Caco-2 (cell line): ENCODE results near the gene SLC17A7. TPM values are rescaled to one million over a fixed set of nuclear protein-coding genes. Genes with fewer than 3 reads are reported as not detected.

ENCODE experiments used
- BruUV-seq: library from RNA; stranded (reverse); fragments of 400-500 nt; replicated peaks from 2 replicates; lab custom pipeline; 2021; lab: Mats Ljungman, UMichigan
- CTCF ChIA-PET: fragments of 300-600 bp; sonication (Branson Sonifier 250); formaldehyde crosslinking; loops from one replicate; lab custom pipeline; 2022; ENCODE audit warnings: antibody characterized with exemption; lab: Charles Lee
- POLR2A ChIA-PET: fragments of 300-600 bp; sonication (Branson Sonifier 250); formaldehyde crosslinking; loops from one replicate; lab custom pipeline; 2022; ENCODE audit warnings: antibody characterized with exemption; lab: Charles Lee
- DNase-seq, 2 experiments: peaks; one replicate each; pipeline versions ENCODE4 v3.0.0 to v3.0.0-alpha.2; 2020 to 2022
- H3K27me3 ChIP-seq: replicated peaks from 2 replicates; pipeline ENCODE4 v1.6.0; 2011; ENCODE audit warnings: low read length; ENCODE audit not compliant: control insufficient read depth, insufficient read depth
- H3K36me3 ChIP-seq: 2 replicates; pipeline ENCODE4 v1.5.1; 2011; ENCODE audit warnings: low read length; ENCODE audit not compliant: control insufficient read depth, insufficient read depth
- H3K4me1 ChIP-seq: fragments of 250-450 bp; sonication (Bioruptor Pico); 2 replicates; pipeline ENCODE4 v1.5.1; 2020; ENCODE audit warnings: mild to moderate bottlenecking
- H3K4me3 ChIP-seq: 2 replicates; pipeline ENCODE4 v1.5.1; 2011; ENCODE audit warnings: low read depth, mild to moderate bottlenecking, control low read depth, low read length
- H3K9me3 ChIP-seq: fragments of 250-450 bp; sonication (Bioruptor Pico); 2 replicates; pipeline ENCODE4 v1.5.1; 2020; ENCODE audit warnings: mild to moderate bottlenecking, moderate library complexity
- H3K27ac Mint-ChIP-seq: one replicate; pipeline ENCODE4 v1.8.0; 2022; ENCODE audit warnings: mixed read lengths; ENCODE audit not compliant: unreplicated experiment
- H3K27me3 Mint-ChIP-seq: one replicate; pipeline ENCODE4 v1.8.0; 2022; ENCODE audit warnings: mixed read lengths; ENCODE audit not compliant: insufficient read depth, unreplicated experiment
- H3K36me3 Mint-ChIP-seq: one replicate; pipeline ENCODE4 v1.8.0; 2022; ENCODE audit warnings: mild to moderate bottlenecking, mixed read lengths; ENCODE audit not compliant: insufficient read depth, unreplicated experiment
- H3K4me1 Mint-ChIP-seq: one replicate; pipeline ENCODE4 v1.8.0; 2022; ENCODE audit warnings: low read depth, mixed read lengths; ENCODE audit not compliant: unreplicated experiment
- H3K4me3 Mint-ChIP-seq: one replicate; pipeline ENCODE4 v1.8.0; 2022; ENCODE audit warnings: mild to moderate bottlenecking, moderate library complexity, mixed read lengths; ENCODE audit not compliant: unreplicated experiment
- H3K9me3 Mint-ChIP-seq: one replicate; pipeline ENCODE4 v1.8.0; 2022; ENCODE audit warnings: mixed read lengths; ENCODE audit not compliant: unreplicated experiment
- CTCF ChIP-seq, 2 experiments: fragments of 200-600 bp in 1 of 2; IDR thresholded peaks; 1 replicate in 1 of 2; 2 replicates in 1 of 2; pipeline versions ENCODE4 v1.5.1 to v1.8.0; 2011 to 2022; ENCODE audit warnings: antibody characterized with exemption in 1 of 2, control low read depth in 1 of 2, inconsistent platforms in 1 of 2, low read depth in 1 of 2, low read length in 1 of 2, mild to moderate bottlenecking in 1 of 2, moderate library complexity in 1 of 2; ENCODE audit not compliant: insufficient read depth in 1 of 2, severe bottlenecking in 1 of 2, unreplicated experiment in 1 of 2
- intact Hi-C: fragments of 100-400 bp; cut with micrococcal nuclease; formaldehyde crosslinking; loops from one replicate; pipeline ENCODE4 v1.10.0; 2022; ENCODE audit not compliant: unreplicated experiment
- total RNA-seq: library from RNA; stranded (reverse); gene quantifications from 2 replicates; pipeline ENCODE4 v1.2.3, GENCODE V29; 2022

Gene SLC17A7
- total RNA-seq, 1 experiment from 2014 or later = 0.36 TPM

DNA sequence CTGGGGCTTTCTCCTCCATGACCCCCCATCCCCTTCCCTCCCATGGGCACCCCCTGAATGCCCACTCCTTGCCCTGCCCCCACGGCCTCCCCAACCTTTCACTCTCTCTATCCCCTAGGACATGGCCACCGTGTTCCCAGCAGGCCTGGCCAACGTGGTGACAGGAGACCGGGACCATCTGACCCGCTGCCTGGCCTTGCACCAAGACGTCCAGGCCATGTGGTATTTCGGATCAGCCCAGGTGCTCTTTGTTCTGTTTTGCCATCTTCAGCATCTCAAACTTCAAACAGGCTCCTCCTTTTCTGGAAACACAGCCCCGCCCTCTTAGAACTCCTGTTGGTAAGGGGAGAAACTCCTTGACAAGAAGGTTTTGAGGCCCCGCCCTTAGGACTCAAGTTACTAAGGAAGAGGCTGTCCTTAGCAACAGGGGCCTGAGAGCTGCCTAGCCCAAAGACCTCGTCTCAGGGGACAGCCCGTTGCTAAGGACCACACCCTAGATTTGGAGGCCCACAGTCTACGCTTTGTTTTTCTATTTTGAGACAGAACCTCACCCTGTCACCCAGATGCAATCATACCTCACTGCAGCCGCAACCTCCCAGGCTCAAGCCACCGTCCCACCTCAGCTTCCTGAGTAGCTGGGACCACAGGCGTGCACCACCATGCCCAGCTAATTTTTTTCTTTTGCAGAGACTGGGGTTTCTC is 27.6 kb upstream of the SLC17A7 start:
- Histone ChIP-seq H3K9me3 (no peaks in the 10 kb centered on the region), H3K4me3 (no peak overlapping the region), H3K27me3 (no peaks in the 10 kb centered on the region), H3K36me3 (peaks cover 1% of the 10 kb centered on the region; the same call in 1 of the 2 replicates), H3K4me1 (no peaks in the 10 kb centered on the region)
- H3K36me3 Mint-ChIP-seq = peaks cover 30% of the 10 kb centered on the region
- DNase-seq = peak; percentile 55 to 75
- ChIA-PET POLR2A (no interaction called here), CTCF (no interaction called here)
- no peak overlapping the region for H3K27ac Mint-ChIP-seq
- no peak overlapping the region for H3K4me3 Mint-ChIP-seq
- intact Hi-C loops = no loop called here
- TF ChIP-seq CTCF (IDR thresholded peaks at IDR 0.05; ENCODE audit: insufficient read depth in 1 of 2, low read depth in 1 of 2, low read length in 1 of 2, severe bottlenecking in 1 of 2, unreplicated experiment in 1 of 2) = no peak
- no peaks in the 10 kb centered on the region for H3K4me1 Mint-ChIP-seq
- no TSS peak for BruUV-seq
- no peaks in the 10 kb centered on the region for H3K9me3 Mint-ChIP-seq
- H3K27me3 Mint-ChIP-seq = no peaks in the 10 kb centered on the region

DNA sequence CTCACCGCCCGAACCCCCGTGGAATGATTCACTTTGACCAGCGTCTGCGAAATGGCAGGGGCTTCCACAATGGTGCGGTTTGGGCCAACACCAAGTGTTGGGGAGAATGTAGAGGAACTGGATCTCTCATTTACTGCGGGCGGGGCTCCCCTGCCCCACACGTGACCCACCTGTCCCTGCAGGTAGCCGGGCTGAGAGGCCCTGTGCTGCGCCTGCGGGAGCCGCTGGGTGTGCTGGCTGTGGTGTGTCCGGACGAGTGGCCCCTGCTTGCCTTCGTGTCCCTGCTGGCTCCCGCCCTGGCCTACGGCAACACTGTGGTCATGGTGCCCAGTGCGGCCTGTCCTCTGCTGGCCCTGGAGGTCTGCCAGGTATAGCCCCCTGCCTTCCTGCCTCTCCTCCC is 26.9 kb upstream of the SLC17A7 start:
- H3K9me3 ChIP-seq = no peaks in the 10 kb centered on the region
- no peak overlapping the region for H3K4me3 ChIP-seq
- H3K36me3 ChIP-seq = peaks cover 1% of the 10 kb centered on the region; the same call in 1 of the 2 replicates
- H3K27me3 ChIP-seq = no peaks in the 10 kb centered on the region
- POLR2A ChIA-PET = no interaction called here
- Mint-ChIP-seq H3K36me3 (peaks cover 24% of the 10 kb centered on the region), H3K4me1 (no peaks in the 10 kb centered on the region), H3K27me3 (no peaks in the 10 kb centered on the region), H3K4me3 (no peak overlapping the region), H3K9me3 (no peaks in the 10 kb centered on the region), H3K27ac (no peak overlapping the region)
- intact Hi-C loops = no loop called here
- no peak for DNase-seq
- CTCF ChIA-PET = no interaction called here
- BruUV-seq = no TSS peak
- TF ChIP-seq CTCF (IDR thresholded peaks at IDR 0.05; ENCODE audit: insufficient read depth in 1 of 2, low read depth in 1 of 2, low read length in 1 of 2, severe bottlenecking in 1 of 2, unreplicated experiment in 1 of 2) = no peak
- no peaks in the 10 kb centered on the region for H3K4me1 ChIP-seq

DNA sequence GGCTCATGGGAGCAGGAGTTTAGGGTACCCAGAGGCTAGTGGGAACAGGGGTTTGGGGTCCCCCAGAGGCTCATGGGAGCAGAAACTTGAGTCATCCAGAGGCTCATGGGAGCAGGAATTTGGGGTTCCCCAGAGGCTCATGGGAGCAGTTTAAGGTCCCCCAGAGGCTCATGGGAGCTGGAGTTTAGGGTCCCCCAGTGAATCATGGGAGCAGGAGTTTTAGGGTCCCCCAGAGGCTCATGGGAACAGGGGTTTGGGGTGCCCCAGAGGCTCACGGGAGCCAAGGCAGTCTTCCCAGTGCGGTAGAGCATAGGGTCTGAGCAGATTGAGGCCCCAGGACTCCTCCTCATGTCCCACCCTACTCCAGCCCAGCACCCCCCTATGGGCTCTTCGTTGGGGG is 24.0 kb upstream of the SLC17A7 start:
- intact Hi-C loops = no loop called here
- peaks cover 33% of the 10 kb centered on the region for H3K36me3 Mint-ChIP-seq
- Histone ChIP-seq H3K9me3 (no peaks in the 10 kb centered on the region), H3K36me3 (peaks cover 1% of the 10 kb centered on the region; the same call in 1 of the 2 replicates), H3K27me3 (no peaks in the 10 kb centered on the region), H3K4me3 (no peak overlapping the region), H3K4me1 (no peaks in the 10 kb centered on the region)
- no peaks in the 10 kb centered on the region for H3K9me3 Mint-ChIP-seq
- CTCF ChIA-PET = no interaction called here
- H3K27me3 Mint-ChIP-seq = no peaks in the 10 kb centered on the region
- POLR2A ChIA-PET = no interaction called here
- H3K4me1 Mint-ChIP-seq = no peaks in the 10 kb centered on the region
- H3K4me3 Mint-ChIP-seq = no peak overlapping the region
- no TSS peak for BruUV-seq
- TF ChIP-seq CTCF (IDR thresholded peaks at IDR 0.05; ENCODE audit: insufficient read depth in 1 of 2, low read depth in 1 of 2, low read length in 1 of 2, severe bottlenecking in 1 of 2, unreplicated experiment in 1 of 2) = no peak
- no peak for DNase-seq
- no peak overlapping the region for H3K27ac Mint-ChIP-seq
